ENCODE data around the gene CUL4A.

- TF ChIP-seq EZH2 (IDR thresholded peaks at IDR 0.05; ENCODE audit: borderline replicate concordance, low read depth, low read length, severe bottlenecking) (no peak), FOS (IDR thresholded peaks at IDR 0.05; ENCODE audit: borderline replicate concordance, insufficient read depth, low read length) (no peak), CTCF (IDR thresholded peaks at IDR 0.05; ENCODE audit: extremely low read depth in 1 of 2, insufficient read depth in 1 of 2, low read depth in 1 of 2, low read length in 2 of 2) (no peak), POLR2A (IDR thresholded peaks at IDR 0.05; ENCODE audit: low read depth, low read length) (no peak)
These were observed 1.4 kb downstream of the CUL4A start for GRCh38 chr13:113210833-113211232.

All from endothelial cell of umbilical vein (primary cell).